NCI-H446 (cell line): Measurements from ENCODE around the gene PDE8B.

Source experiments
- DNase-seq, 2 experiments: peaks; one replicate each; lab custom pipeline; 2025; lab: John Stamatoyannopoulos, UW

PDE8B gene

DNA sequence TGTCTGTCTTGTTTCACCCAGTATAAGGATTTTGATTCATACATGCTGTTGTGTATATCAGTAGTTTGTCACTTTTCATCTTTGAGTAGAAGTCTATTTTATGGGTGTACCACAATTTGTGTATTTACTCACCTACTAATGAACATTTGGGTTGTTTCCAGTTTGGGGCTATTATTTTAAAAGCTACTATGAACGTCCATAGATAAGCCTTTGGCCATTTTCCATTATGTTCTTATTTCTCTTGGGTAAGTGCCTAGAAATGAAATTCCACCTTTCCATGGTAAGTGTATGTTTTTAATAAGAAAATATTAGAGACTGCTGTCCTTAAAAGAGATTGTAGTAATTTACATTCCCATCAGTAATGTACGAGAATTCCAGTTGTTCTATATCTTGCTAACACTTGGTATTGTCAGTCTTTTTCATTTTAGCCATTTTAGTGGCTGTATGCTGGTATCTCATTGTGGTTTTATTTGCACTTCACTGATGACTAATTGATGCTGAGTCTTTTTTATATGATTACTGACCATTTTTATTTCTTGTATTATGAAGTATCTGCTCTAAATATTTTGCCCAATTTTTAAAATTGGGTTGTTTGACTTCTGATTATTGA, 17.9 kb upstream of the PDE8B start:
- DNase-seq, result no peak

DNA sequence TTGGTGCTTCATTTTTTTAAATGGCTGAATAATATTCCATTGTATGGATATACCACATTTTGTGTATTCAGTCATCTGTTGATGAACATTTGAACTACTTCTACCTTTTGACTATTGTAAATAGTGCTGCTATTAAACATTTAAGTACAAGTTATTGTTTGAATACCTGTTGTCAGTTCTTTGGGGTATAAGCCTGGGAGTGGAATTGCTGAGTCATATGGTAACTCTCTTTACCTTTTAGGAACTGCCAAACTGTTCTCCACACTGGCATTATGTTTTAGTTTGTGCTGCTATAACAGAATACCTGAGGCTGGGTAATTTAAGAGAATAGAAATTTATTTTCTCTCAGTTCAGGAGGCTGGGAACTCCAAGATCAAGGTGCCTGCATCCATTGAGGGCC, 15.7 kb upstream of the PDE8B start:
- no peak for DNase-seq

DNA sequence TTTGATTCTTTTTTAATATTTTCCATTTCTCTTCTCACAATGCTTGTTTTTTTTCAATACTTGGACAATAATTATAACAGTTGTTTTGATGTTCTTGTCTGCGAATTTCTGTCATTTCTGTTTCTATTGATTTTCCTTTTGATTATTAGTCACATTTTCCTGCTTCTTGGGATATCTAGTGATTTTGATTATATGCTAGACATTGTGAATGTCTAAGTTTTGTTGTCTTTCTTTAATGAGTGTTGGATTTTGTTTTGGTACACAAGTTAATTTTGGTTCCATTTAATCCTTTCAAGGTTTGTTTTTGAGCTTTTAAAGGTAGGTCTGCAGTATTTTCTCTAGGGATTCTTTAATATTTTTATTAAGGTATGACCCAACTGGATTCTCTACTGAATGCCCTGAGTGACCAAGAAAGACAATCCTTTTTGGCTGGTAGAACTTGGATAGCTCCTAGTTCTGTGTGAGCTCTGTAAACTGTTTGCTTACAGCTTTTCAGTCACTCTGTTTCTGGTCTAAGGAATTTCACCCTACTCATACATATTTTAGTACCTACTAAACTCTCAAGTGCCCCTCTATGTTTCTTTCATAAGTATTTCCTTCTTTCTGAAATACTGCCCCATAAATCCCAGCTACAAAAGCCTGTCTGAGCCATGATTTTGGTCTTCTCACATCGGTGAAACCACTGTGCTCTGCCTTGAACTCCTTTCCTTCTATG, 12.5 kb upstream of the PDE8B start:
- DNase-seq, result no peak

DNA sequence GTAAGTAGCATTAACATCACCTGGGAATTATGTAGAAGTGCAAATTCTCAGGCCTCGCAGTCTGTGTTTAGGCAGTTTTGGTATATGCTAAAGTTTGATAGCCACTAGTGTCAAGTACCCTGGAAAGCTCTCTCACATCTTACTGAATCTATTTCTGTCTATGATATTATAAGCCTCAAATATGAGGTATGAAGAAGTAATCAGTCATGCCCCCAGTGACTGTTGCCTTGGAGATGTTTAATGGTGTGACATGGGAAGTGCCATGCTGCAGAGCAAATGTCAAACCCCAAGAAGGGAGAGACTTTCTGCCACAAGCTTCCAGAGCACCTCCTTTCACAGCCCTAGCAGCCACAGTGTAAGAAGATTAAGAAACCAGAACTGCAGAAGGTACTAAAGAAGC, 9.8 kb upstream of the PDE8B start:
- DNase-seq, result no peak

DNA sequence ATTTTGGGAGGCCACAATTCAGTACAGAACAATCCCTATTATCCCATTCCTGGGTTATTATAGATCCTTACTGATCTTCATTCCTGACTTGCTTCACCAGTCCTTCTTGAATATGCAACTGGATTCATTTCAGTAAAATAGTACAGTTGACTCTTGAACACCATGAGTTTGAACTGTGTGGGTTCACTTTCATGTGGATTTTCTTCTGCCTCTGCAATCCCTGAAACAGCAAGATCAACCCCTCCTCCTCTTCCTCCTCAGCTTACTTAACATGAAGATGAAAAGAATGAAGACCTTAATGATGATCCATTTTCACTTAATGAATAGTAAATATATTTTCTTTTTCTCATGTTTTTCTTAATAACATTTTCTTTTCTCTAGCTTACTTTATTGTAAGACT, 8.3 kb upstream of the PDE8B start:
- no peak for DNase-seq

DNA sequence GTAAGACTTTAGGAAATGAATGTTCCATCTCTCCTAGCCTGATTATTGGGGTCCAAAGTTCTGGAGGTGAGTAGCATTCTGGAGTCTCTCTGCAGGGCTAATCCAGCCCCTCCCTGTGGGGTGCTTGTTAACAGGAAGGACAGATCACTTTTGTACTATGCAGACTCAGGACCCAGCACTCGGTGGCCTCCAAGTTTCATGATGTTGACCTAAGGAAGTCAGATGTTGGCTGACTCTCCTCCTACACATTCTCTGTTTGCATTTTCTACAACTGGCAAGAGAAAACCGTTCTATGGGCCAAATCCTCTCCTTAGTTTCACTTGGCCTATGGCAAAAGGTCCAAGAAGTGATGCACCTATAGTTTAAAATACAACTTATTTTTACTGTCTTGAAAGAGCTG, 5.5 kb upstream of the PDE8B start:
- DNase-seq, result no peak

DNA sequence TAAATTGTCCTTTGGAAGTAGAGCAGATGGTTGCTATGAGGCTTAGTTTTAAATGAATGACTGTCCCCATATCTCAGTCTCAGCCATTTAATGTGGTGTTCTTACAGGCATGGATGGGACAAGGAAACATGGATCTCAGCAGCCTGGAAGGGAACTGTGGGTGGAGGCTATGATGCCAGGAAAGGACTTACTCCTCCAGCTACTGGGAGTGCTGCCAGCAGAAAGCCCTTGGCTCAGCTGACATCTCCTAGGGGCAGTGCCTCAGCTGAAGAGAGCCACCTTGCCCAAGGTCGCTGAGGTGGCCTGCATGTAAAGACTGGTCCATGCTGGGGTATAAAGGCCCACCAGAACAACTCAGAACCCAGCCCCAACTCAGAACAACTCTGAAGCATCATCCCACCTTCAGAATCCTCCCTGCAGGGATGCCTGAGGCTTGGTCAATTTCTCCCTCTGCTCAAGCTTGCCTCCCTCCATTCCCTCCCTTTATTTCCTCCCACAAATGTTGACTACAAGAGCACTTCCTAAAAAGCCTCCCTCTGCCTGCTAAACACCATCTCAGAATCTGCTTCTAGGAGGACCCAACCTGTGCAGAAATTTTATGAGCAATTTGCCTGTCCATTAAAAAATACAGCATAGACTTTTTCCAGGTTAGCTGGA, 1.8 kb upstream of the PDE8B start:
- DNase-seq, result peak in 1 of 2 experiments; percentile 63

DNA sequence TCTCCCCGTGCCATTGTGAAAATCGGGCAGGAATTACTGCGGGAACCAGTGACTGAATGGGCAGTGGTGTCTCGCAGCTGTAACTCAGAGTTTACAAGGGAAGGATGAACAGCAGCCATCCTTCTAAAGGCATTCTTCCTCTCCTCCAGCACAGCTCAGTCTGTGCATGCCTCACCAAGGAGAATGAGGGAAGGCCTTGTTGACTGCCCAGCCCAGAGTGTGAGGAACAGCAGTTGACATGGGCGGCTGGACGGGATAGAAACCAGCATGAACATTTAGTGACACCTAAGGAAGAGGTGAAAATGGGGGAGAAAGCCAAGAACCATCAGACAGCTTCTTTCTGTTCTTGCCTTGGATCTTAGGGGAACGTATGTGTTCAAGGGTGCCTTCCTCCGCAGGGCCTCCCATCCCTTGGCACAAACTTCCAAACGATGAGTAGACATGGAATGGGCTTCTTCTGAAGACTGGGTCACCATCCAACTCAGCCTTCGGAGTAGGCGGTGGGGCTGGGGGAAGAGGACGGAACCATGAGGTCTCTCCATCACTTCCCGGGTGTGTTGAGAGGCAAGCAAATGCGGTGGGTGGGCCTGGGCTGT, 887 bp upstream of the PDE8B start:
- DNase-seq, result no peak

DNA sequence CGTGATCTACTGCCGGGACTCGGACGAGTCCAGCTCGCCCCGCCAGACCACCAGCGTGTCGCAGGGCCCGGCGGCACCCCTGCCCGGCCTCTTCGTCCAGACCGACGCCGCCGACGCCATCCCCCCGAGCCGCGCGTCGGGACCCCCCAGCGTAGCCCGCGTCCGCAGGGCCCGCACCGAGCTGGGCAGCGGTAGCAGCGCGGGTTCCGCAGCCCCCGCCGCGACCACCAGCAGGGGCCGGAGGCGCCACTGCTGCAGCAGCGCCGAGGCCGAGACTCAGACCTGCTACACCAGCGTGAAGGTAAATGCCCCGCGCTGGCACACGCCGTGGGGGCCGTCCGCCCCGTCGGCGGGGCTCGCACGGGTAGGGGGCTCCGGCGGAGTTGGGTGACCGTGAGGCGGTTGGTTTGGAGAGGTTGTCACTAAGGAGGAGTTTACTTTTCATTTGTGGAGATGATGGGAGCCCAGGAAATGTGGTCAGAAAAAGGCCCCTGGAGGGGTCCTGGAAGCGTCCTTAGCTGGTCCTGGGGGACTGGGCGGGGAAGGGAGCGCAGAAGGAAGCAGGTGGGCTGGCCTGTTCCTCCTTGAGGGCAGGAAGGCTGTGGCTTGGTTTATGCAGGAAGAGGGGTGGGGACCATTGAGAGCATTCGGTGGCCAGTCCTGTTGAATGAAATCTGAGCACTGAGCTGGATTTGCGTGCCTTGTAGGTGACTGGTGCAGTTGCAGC, 647 bp downstream of the PDE8B start:
- no peak for DNase-seq

DNA sequence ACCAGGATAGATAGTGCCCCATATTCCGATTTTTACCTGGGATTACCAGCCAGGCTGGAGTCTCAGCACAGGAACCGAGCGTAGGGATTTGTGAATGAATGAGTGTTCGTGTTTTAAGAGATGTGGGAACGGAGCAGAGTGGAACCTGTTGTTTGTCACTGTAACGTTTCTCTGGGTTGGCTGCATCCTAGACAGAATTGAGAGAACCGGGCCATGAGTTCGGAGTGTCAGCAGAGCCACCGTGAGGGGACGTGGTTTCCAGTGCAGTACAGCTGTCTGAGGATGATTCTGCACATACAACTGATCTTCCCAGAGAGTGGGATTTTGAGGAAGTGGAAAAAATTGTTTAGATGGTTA, 1.2 kb downstream of the PDE8B start:
- no peak for DNase-seq

DNA sequence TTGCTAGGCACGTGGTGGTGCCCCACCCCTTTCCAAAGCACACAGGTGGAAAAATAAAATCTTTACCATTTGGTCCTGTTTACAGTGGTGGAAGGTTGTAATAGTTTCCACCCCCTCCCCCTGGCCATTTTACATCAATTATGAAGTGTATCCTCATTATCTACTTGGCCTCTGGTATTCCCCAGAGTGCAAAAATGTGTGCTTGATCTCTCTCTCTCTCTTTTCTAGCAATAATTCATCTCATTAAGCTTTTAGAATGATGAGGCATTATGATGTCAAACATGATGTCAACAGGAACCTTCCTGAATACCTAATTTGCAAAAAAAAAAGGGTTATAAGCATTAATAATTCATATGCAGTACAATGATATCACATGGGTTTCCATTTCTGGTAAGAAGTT, 3.1 kb downstream of the PDE8B start:
- no peak for DNase-seq

DNA sequence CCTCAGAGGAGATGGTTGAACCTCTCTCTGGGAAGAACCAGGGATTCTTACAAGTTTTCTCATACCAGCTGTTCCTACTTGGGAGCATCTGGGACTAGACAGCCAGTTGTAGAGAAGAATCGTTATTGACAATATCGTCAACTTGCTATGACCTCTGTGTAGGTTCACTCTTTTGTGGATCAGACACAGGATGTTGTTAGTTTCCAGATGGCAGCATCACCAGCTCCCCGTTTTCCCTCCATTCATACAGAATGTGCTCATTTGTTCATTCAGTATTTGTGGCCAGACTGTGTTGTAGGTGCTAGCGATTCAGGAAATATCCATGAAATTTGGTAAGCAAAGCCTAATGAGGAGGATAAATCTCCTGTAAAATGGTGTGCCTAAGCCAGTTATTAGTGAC, 3.7 kb downstream of the PDE8B start:
- no peak for DNase-seq

DNA sequence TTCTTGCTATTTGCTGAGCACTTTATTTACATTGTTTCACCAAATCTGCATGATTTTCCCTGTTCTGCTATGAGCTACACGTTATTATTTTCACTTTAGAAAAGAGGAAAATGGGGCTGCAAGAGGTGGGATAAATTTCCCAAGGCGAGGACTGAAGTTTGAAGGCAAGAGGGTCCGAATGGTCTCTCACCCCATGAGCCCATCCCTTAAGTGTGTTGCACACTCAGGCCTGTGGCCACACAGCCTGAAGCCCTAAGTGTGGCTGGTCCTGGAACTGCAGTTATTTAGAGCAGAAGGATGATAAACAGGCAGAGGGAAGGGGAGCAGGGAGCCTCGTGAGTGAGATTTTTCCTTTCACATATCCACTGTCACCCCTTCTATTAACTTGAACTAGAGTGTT, 7.8 kb downstream of the PDE8B start:
- no peak for DNase-seq

DNA sequence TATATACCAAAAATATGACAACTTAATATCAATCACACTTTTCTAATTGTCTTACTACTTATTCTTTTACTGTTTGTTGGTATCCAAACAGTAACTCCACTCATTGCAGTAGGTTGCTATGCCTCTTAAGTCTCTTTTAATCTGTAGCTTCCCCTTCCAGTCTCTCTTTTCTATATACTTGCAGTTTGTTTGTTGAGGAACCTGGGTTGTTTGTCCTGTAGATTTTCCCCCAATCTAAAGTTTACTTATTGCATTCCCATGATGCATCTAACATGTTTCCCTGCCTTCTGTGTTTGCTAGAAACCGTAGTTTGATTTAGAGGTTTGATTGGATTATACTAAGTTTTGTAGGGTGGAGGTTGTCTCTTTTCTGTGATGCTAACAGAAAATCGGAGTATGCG, 10.6 kb downstream of the PDE8B start:
- DNase-seq, result no peak

DNA sequence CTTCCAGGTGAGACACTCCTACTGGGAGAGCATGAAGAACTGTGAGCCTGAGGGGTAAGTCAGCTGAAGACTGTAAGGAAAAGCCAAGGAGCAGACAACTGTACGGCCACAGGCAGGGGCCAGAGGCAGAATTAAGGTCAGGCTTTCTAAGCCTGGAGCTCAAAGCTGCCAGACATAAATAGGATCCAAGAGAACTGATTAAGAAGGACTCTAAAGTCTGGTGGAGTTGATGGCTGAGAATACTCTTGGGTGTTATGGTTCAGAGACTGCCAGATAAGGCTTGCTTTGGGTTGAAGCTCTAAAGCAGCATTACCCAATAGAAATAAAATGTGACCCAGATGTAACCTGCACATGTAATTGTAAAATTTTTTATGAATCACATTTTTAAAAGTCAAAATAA, 12.2 kb downstream of the PDE8B start:
- DNase-seq, result no peak

DNA sequence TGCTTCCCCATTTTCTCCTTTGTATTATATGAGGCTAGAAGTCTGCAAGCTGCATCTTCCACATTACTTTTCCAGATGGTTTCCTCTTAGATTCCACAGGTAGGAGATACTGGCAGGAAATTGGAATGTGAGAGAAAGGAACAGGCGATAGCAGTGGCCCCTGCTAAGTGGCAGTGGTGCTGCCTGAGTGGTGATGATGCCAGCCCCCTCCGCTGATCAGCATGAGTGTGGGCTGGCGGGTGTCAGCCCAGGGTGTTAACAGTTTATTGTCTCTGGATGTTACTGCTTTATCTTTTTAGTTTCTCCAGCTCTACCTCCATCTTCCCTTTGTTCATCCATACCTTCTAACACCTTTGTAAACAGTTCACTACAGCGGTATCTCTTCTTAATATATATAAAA, 13.2 kb downstream of the PDE8B start:
- DNase-seq, result no peak

DNA sequence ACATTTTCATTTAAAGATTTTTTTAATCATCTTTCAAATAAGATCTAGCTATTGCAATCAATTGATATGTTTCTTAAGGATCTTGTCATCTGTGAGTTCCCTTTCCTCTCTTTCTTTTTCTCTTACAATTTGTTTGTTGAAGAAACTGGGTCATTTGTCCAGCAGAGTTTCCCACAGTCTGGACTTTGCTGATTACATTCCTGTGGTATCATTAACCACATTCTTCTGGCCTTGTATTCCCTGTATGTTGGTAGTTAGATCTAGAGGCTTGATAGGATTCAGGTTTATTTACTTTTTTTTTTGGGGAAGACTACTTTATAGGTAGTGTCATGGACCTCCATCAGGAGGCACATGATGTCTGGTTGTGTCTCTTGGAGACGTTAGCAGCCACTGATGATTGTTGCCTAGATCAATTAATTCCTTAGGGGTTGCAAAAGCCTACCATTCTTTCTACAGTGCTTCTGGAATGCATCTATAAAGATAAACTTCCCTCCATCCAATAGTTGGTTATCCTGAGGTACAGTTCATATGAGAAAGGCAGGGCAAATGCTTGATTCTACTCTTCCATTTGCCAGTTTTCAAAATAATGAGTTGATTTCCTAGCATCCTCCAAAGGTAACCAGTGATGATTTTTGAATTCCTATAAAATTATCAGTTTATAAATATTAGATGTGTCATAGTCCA, 14.3 kb downstream of the PDE8B start:
- DNase-seq, result no peak

DNA sequence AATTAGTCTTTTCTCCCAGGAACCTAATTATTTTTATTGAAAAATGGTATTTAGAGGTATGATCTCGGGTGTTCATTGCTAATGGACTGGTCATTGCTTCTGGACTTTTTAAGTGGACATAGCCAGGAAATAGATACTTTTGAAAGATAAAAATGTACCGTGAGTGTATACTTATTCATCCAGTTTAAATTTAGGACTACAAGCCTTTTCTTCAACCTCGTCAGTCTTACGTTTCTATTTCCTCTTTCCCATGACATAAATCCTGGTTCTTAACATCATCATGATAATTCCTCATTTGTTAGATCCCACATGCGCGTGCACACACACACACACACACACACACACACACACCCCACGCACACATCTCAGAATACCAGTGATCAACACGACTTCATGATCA, 15.1 kb downstream of the PDE8B start:
- DNase-seq, result no peak

DNA sequence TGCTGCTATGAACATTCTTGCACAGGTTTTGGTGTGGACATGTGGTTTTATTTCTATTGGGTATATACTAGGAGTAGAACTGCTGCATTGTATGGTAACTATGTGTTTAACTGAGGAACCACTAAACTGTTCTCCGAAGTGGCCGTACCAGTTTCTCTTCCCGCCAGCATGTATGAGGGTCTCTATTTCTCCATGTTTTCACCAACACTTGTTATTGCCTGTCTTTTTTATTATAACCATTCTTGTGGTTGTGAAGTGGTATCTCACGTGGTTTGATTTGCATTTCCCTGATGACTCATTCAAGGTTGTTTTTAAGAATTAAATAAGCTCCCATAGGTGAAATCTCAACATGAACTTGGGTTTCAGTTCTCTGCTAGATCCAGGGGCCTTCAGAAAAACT, 19.4 kb downstream of the PDE8B start:
- no peak for DNase-seq

DNA sequence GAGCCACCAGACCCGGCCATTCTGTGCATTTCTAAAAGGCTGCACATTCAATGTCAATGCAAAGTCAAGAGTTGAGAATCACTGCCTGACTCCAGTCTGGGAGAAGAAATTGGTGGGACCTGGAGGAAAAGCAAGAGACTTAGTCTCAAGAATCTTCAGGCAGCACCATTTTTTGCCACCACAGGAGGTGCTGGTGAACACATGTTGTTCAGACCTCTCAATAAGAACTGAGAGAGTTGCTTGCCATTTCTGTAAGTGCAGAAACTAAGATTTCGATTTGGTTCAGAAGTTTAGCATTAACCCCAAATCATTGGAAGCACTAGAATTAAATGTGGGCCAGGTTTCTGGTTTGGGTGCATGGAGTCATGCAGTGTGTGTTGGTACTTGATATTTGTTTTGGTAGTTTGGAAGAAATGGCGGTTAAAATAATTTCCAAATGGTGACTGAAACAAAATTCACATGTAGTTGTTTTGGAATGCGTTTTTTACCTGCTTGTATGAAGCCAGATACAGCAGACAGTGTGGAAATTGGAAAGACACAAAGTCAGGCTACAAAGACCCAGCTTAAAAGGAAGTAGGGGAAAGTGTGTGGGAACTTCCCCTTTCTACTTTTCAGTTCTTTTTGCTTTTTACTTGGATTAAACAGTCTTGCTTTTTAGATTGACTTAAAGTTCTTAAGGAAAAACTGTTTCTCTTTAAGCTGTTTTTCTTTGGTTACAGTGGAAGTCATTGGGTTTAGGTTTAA, 20.4 kb downstream of the PDE8B start:
- DNase-seq, result no peak

DNA sequence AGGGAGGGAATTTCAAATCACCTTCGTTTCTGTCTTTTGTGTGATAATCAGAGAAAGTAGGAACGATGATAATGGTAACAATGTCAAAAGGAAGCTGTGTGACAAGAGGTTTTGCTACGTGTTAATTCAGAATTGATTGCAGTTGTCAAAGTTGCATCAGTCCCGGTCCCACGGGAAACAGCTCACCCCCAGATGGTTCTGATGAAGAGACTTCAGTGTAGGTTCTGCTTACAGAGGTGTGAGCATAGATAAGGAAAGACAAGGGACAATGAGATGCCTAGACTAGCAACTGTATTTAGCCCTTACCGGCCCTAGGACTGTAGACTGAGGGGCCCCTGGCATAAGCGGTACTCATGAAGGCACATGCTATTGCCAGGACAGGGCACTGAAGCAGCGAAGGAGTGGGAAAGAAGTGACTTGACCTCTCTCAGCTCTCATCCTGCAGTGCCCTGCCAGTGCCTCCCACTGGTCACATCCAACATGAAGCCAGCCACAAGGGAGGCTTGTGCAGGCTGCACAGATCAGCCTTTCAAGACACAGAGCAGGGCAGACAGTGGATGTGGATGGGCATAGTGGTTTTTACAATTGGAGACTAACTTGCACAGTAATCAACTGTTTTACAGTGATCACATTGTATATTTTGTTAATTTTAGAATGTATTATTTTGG, 21.1 kb downstream of the PDE8B start:
- no peak for DNase-seq
